Stimulated activated CD4-positive, alpha-beta T cell treated with anti-CD3 and anti-CD28 coated beads, Interleukin-1b, Interleukin-23, amount 100 ng/mL, for 24 hours (primary cell): ENCODE data around the gene USP49.
"Not testable (repeated sequence)": the region's sequence is repeated elsewhere in the genome, so short reads cannot be mapped to it uniquely, and the experiment has no call there.

Experiments
- DNase-seq, 4 experiments: peaks; one replicate each; pipeline ENCODE4 v3.0.0-alpha.2; 2020; ENCODE audit warnings: low read depth in 4 of 4, low spot score in 1 of 4

Gene USP49

DNA sequence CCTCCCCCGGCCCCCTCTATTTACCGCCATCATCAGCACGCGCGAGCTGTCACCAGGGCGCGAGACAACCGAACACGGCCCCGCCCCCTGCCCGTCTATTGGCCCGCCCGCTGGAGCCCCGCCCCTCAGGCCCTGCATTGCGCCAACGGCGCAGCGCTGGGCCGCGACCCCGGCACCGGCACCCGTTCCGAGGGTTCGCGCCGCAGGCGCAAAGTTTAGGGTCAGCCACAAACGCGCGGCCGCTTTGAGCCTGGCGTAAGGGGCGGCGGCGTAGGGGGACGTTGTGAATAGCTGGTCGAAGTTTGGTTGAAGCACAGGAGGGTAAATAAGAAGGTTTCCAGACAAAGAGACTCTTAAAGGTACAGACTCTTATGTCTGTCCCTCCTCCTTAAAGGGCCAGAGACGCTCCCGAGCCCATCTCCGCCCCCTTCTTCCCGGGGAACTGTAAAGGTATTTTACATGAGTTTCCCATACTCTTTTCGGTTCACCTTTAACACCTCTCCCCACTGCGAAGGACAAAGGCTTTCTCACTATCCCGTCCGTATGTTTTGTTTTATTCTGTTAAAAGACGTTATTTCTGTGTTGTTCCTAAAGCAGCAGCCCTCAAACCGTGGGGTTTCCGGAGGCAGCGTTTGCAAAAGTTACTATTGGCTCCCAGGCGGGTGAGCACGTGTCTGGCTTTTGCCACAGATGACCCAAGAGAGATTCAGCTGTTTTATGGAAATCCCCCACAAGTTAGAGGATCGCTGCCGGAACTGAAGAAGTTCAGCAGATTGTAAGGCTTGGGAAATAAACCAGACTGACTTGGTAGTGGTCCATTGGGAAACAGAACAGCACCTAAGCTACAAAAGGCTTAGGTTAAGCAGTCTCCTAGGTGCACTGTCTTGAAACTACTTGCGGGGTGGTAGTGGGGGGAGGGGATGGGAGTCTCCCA is at the start of gene USP49:
Gene USP49, minus strand, starts transcription at position 76 of the 934 bp plus-strand sequence. CDS start 88,392 bp downstream, outside the sequence.
- DNase-seq, result peak; percentile 87 to 95 (median 92)

DNA sequence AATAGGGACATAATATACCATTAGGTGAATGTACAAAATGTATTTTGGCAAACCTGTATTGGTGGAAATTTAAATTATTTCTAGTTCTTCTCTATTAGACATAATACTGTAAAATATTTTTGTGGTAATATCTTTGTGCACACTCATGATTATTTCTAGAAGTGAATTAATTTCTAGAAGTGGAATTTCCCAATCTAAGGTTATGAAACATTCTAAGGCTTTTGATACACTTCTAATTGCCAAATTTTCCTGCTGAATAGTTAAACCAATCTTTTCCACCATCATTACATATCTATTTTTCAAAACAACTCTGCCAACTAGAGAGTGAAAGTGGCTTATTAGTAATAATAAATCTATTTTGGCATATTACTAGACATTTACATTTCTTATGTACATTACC is 48.3 kb upstream of the USP49 start:
- DNase-seq, result no peak

DNA sequence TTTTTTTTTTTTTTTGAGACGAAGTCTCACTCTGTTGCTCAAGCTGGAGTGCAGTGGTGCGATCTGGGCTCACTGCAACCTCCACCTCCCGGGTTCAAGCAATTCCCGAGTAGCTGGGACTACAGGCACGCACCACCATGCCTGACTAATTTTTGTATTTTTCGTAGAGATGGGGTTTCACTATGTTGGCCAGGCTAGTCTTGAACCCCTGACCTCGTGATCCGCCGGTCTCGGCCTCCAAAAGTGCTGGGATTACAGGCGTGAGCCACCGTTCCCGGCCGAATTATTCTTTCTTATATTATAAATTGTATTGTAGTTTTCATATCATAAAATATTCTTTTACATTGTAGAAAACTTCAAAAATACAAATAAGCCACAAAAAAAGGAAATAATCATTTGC is 47.7 kb upstream of the USP49 start:
- DNase-seq, result not testable (repeated sequence)

DNA sequence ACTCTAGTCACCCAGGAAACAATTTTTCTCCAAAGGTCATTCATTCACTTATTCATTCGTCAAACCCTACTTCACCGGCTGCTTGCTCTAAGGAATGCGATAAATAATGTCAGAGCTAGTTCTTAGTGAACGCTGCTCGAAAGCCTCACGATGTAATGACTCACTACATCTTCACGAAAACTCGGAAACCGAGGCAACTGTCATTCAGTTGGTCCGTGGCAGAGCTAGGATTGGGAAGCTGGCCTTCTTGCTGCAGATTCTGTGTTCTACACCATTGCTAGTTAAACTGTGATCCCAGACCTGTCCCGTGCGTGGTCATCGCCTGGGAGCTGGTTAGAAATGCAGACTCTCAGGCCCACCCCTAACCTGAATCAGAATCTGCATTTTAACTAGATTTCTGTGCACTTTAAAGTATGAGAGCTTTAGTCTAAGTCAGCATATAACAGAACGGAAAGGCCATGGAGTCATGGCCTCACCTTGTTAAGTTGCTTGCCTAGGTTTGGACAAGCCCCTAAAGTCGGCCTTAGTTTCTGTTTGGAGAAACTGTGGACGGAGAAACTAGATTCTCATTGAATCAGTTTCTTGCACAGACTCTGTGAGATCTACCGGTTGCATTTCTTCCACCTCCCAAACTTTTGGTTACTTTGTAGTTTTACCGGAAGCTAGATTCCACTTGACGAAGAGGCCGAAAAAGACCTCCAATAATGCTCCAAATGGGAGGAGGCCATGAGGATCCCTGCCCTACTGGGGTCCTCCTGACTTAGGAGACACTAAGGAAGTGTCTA is 47.1 kb upstream of the USP49 start:
- no peak for DNase-seq

DNA sequence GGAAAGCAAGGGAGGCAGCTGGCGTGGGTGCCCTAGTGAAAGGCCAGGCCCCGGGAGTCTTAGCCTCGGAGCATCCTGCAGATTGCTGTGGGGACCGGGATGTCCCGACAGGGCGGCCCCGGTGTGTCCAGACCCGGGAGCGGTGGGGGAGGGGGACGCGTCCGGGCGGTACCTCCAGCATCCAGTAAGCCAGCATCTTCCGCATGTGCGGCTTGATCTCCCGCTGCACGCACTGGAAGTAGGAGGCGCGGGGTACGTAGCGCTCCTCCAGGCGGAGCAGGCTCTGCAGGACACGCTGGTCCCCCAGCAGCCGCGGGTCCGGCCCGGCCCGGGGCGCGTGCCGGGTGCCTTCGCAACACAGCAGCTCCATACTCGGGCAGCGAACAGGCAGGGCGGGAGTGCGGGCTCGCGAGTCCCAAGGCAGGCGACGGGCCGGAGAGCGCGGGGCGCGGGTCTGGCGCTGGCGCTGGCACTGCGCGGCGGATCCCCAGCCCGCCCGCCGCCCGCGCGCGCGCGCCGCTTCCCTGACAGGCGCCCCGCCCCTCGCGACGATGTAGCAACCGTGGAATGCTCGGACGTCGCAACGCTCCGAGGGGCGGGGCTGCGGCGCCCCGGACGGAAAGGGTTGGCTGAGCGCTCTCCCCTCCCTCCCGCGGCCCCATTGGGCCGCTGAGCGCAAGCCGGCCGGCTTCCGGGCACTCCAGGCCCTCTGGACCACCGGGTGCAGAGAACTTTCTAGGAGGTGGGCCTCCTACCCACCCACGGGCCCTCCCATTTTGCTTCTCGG is 46.3 kb upstream of the USP49 start, which contains the start of gene CCND3:
Gene CCND3, minus strand, starts transcription at position 529 of the 787 bp plus-strand sequence. Its CDS starts 159 bp downstream, at position 370.
- DNase-seq, result peak; percentile 76 to 94 (median 82)

DNA sequence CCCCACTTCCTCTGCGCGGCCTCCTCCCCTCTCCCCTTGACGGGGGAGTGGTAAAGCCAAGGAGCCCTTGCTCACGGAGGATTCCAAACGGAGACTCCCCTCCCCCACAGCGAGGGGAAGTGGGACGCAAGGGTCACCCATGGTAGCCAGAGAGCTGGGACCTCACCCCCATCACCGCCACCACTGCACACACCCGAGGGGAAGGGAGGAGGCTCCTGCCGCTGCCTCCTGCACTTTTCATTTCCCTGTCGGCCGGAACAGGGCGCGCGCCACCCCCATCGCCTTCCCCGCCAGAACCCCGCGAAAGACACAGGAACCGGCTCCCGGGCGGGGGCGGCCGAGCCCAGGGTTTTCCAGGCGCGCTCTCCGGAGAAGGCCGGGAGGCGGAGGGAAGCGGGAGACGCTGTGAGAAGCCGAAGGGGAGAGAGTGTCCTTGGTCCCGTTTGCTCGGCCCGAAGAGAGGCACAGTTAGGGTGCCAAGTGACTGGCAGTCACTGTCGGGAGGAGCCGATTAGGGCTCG is 45.6 kb upstream of the USP49 start:
- DNase-seq, result peak in 1 of 4 experiments; percentile 56

DNA sequence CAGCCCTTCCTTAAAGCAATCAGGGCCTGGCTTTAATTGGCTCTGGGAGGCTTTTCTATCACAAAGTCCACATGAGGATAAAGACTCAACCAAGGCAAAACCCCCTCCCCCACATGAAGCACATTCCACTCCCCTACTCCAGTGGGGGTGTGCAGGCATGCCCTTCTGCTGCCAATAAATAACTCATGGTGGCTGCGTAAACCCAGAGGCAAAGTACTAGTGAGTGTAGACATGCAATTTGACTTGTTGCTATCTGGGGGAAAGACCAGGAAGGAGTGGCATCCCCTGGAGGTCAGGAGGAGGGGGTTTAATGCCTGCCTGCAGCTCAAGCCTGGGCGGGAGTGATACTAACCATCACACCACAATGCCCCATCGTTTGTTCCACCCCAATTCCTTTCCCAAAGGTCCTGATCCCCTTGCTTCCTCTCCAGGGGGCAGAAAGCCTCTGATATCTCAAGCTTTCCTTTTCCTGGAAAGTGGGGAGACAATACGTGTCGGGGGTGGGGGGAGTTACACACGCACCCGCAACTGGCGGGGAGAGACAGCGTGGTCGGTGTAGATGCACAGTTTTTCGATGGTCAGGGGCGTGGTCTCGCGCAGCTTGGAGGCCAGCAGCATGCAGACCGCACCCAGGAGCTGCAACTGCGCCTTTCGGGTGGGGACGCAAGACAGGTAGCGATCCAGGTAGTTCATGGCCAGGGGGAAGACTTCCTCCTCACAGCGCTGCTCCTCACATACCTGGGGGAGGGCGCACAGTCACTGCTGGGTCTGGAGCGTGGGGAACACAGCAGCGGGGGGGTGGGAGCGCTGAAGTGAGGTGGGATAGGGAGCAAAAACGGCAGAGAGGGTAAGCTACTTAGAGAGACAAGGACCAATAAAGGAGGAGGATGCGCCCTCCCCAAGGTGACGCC is 44.9 kb upstream of the USP49 start:
- peak in 1 of 4 experiments; percentile 49 for DNase-seq

DNA sequence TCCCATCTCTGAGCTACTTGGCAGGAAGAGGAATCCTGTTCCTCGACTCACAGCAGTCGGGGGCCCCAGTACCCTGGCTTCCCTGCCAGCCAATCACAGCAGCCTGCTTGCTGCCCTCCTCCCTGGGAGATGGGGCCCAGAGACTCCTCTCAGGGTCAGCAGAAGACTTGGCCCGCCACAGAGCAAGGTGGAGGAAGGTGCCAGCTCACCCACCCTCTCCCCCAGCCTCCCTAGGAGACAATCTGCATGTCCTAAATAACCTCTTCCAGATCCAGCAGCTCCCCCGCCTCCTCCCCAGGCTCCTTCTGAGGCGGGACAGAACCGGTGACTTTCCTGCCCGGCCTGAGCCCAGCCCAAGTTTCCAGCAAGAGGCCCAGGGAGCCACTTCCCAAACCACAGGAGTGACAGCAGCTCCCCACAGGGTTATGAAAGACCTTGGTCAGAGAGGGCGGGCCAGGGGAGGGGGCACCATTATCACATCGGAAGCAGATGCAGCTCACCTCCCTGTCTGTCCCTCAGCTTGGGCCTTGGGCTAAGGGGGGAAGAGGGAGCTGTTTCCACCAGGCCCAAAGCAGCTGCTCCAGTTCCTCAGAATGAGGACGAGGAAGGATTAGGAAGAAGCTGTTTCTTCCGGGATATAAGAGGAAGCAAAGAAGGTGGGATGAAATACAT is 44.1 kb upstream of the USP49 start:
- peak in 1 of 4 experiments; percentile 47 for DNase-seq

DNA sequence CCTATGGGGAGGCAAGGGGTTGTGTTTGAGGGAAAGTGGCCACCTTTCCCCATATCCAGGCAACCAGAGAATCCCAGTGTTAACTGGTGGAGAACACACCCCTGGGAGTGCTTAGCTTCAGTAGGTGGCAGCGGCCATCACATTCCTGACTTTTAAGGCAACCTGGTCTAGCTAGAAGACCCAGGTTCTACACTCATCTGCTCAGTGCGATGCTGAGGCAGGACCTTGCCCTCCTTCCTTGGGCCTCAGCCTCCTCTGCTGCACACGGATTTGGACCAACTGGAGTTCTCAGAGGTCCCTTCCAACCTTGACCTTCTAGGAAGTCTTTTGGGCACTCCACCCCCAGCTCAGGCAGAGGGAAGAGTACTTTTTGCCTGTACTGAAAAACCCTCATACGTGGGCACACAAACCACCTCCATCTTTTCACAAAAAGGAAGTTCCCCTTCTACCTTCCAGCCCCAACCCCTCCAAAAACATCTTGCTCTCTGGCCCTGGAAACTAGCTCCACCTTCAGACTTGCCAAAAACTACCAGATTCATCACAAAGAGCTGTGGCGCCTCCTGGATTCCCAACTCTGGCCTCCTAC is 43.5 kb upstream of the USP49 start:
- DNase-seq, result no peak

DNA sequence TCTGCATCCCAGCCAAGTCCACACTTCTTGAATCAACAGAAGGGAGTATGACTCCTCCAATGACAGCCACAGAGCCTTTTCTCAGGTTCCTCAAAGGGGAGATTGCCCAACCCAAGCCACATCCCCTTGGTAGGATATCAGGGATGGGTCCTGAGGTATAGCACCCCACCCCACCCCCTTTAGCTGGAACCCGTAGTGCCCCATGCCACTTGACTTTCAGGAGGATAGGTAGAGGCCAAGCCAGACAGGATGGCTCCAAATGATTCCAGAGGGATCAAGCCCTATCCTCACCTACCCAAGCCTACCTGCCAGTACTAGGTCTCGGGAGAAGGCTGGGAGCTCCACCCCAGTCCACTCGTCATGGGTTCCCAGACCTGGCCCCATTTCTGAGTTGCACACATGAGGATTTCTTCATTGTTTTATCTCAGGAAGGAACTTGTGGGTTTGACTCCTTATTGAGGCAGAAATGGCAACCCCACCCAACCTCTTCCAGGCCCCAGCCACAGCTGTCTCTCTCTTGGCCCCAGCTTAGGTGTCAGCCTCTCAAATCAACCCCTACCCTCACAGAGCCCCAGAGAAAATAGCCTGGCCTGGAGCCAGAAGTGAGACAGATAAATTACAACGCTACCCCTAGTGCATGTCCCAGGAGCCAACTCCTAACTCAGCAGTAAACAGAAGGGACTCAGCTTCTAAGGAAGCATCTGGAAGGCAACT is 42.8 kb upstream of the USP49 start:
- no peak for DNase-seq

DNA sequence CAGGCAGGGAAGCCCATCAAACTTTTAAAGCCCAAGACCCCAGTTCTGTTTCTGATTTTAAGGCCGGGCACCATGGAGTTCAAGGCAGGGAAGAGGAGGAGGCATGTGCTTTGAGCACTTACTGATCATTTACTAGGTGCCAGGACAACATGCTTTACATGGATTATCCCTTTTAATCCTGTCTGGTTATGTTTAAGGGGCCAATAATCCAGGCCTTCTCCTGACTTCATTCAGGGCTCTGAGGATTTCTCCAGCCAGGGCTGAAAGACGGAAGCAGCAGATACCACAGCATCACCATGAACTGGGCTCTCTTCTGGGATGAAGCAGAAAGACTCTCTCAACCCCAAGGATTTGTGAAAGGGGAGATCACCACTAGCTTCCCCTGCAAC is 42.3 kb upstream of the USP49 start:
- DNase-seq, result no peak

DNA sequence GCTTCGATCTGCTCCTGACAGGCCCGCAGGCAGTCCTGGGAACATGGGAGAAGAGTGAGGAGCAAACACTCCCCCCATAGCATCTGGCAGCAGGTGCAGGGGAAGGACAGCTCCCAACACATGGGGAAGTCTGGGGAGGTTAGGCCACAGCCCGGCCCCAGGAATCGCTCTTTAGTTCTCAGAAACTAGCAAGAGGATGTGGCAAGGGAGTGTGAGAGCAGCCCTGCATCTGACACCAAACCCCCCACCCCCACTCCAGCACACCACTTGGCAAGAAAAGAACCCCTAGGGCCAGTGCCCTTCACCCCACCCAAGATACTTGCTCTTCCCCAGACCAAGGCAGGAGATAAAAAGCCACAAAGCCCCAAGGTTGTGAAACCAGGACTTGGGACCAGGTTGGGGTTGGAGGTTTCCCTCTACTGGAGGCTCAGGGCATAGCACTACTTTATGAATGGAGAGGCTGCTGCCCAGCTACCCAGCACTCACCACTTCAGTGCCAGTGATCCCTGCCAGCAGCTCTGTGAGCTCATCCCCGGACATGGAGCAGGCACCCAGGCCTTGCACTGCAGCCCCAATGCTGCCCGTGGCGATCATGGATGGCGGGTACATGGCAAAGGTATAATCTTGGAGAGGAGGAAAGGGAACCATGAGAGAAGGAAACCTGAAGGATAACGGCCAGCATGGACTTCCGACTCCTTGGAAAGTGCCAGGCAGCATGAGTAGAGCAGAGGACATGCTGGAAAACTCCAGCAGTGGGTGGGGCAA is 41.1 kb upstream of the USP49 start:
- peak in 1 of 4 experiments; percentile 65 for DNase-seq

DNA sequence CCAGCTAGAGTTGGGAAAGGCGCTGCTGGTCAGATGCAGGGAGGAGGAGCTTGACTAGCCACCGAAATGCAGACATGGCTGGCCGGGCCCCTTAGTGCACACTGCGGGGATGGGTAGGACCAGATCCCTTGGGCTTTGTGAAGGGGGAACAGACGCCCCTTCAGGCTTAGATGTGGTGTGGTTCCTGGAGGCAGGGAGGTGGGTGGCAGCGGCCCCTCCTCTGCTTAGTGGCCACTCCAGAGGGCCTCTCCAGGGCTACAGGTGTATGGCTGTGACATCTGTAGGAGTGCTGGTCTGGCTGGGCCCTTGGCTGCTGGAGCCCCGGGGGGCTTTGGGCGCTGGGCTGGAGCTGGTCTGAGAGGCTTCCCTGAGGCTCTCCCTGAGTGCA is 40.5 kb upstream of the USP49 start:
- DNase-seq, result no peak

DNA sequence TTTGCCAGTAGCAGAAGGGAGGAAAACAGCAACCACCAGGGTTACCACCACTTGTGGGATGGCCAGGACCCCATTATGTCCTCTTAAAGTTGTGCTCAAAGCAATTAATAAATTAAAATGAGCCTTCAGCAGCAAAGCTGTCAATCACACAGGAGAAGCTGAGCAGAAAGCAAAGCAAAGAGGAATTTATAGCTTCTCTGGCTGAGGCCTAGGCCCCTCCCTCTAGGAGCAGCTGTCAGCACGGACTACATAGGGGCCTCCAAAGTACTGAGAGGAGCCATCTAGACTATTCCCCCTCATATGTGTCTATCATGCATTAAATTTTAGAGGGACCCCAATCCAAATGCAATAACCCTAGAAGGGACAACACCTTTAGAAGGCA is 40.0 kb upstream of the USP49 start:
- no peak for DNase-seq

DNA sequence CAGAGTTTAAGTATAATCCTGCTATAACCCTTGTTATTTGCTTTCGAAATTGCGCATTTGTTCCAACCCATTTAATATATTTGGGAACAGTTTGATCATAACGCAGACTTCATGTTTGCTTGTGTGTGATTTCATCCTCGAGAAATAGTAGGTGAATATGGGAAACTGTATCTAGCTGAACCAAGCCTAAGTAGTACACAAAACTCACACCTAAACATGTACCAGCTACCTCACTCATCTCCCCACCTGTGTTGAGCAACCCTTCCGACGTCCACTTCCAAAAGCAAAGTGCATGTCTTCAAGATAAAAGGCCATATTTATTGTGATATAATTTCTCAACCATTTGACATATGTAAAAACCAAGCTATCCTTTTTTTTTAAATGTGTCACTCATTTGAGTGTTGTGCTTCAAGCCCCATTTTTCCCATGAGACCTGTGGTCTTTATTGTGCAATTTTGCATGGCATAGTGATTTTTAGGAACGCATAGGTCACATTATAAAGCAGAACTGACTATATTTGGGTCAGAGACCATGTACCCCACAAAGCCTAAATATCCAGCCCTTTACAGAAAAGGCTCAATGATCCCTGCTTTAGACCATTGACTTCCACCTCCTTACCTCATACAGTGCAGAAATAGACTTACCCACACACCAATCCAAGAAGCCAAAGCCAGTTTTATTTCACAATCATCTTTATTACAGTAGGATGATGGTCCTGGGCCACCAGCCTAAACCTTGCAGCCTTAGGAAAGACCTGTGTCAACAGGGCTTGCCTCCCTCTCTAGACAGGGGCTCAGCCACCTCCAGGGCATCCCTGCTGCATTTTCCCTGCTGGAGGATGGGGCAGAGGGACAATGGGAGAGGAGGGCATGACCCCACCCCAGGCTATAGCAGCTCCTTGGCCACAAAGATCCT is 39.4 kb upstream of the USP49 start:
- no peak for DNase-seq

DNA sequence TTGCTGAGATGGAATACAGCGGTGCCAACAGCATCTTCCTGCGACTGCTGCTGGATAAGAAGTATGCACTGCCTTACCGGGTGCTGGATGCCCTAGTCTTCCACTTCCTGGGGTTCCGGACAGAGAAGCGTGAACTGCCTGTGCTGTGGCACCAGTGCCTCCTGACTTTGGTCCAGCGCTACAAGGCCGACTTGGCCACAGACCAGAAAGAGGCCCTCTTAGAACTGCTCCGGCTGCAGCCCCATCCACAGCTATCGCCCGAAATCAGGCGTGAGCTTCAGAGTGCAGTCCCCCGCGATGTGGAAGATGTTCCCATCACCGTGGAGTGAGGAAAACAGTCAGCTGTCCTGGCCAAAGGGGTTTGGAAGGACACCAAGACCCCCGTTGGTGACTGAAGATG is 37.2 kb upstream of the USP49 start:
- DNase-seq, result no peak

DNA sequence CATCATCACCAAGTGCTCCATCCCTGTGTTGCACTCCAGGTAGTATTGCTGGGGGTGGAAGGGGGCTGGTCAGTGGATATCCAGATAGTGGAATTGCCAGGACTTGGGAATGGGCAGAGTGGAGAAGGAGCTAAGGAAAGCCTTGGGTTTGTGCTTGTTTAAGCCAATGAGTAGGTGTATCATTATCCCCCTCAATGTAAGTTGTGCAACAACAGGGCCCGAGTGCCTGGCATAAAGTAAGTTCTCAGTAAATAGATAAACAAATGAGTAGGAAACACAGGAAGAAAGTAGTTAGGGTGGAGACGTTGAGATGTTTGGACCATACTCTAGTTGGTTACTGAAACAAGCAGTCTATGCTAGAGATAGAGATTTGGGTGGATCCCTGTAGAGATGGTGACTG is 36.6 kb upstream of the USP49 start:
- DNase-seq, result no peak
